ENCODE measurements around the gene SF1. TPM values are rescaled to one million over a fixed set of nuclear protein-coding genes. Genes with fewer than 3 reads are reported as not detected.

Gene SF1
- total and polyA plus RNA-seq, 2 of the 4 experiments (the other 2 are of a cell fraction), result 56.8 to 88.0 TPM

GRCh38 chr11:64750361-64751054 is 27.8 kb downstream of the SF1 start:
- intact Hi-C loops (cut with micrococcal nuclease) (no loop called here), in situ Hi-C loops (cut with MboI; ENCODE audit: low sequenced_read_pairs) (no loop called here), dilution Hi-C loops (cut with HindIII; ENCODE audit: low sequenced_read_pairs, unreplicated experiment) (no loop called here)
- ChIA-PET POLR2A (ENCODE audit: unreplicated experiment) (no interaction called here), CTCF (no interaction called here)
- 90% methylated on average over 2 of the region's 13 CpGs; no CpG with 5 or more reads in 1 of the 2 experiments for WGBS, 2 experiments (ENCODE audit: extremely low coverage in 2 of 2, insufficient read length in 1 of 2)
- Histone ChIP-seq H2BK15ac (ENCODE audit: low read depth, low read length) (no peak overlapping the region), H2BK5ac (ENCODE audit: low read depth, low read length, poor library complexity, severe bottlenecking) (no peak overlapping the region), H3K56ac (ENCODE audit: extremely low read depth, insufficient read depth, low read length) (no peak overlapping the region), H3K27ac (ENCODE audit: insufficient read depth, low read length) (no peak overlapping the region), H3K14ac (replicated peaks; ENCODE audit: low read depth, low read length) (no peak overlapping the region), H4K91ac (ENCODE audit: insufficient read depth, low read depth, low read length) (no peak overlapping the region), H2AFZ (replicated peaks; ENCODE audit: low read length, poor library complexity) (no peak overlapping the region), H4K20me1 (ENCODE audit: insufficient read depth, low read length) (peaks cover 3% of the 10 kb centered on the region), H3K4me1 (ENCODE audit: control insufficient read depth, insufficient read depth, low read length) (peaks cover 5% of the 10 kb centered on the region; the same call in 1 of the 2 replicates), H3K79me1 (ENCODE audit: low read depth in 1 of 2, low read length in 2 of 2) (no peaks in the 10 kb centered on the region), H3K4me2 (ENCODE audit: low read depth, low read length) (no peak overlapping the region), H3K18ac (ENCODE audit: low read depth, low read length) (no peak overlapping the region), H3K4ac (ENCODE audit: low read depth, low read length) (no peak overlapping the region), H3K4me3 (ENCODE audit: insufficient read depth, low read depth, low read length) (no peak overlapping the region), H4K8ac (ENCODE audit: low read depth in 2 of 2, low read length in 2 of 2) (no peak overlapping the region), H2AK5ac (ENCODE audit: low read depth, low read length) (no peak overlapping the region), H3K9me1 (ENCODE audit: insufficient read depth, low read length) (peaks cover 7% of the 10 kb centered on the region), H2BK120ac (ENCODE audit: low read depth, low read length) (no peak overlapping the region), H3K27me3 (ENCODE audit: control insufficient read depth, insufficient read depth, low read length) (peaks cover 3% of the 10 kb centered on the region; the same call in 1 of the 2 replicates), H3K9ac (ENCODE audit: low read depth, low read length) (no peak overlapping the region), H3K9me3 (ENCODE audit: control insufficient read depth, insufficient read depth, low read length) (no peaks in the 10 kb centered on the region), H2BK20ac (ENCODE audit: low read depth, low read length) (no peak overlapping the region), H2AK9ac (replicated peaks; ENCODE audit: low read depth, low read length, poor library complexity) (no peak overlapping the region), H3K23ac (ENCODE audit: low read depth, low read length) (no peak overlapping the region), H4K5ac (ENCODE audit: low read depth, low read length) (no peak overlapping the region), H3K36me3 (ENCODE audit: control insufficient read depth, insufficient read depth, low read length) (no peaks in the 10 kb centered on the region)
- TF ChIP-seq, protein P1, sequence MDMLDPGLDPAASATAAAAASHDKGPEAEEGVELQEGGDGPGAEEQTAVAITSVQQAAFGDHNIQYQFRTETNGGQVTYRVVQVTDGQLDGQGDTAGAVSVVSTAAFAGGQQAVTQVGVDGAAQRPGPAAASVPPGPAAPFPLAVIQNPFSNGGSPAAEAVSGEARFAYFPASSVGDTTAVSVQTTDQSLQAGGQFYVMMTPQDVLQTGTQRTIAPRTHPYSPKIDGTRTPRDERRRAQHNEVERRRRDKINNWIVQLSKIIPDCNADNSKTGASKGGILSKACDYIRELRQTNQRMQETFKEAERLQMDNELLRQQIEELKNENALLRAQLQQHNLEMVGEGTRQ (IDR thresholded peaks at IDR 0.05; ENCODE audit: low read depth, low read length), result no peak
- TF ChIP-seq RFX5 (IDR thresholded peaks at IDR 0.05; ENCODE audit: low read depth, low read length), result no peak
- TF ChIP-seq RAD21 (IDR thresholded peaks at IDR 0.05; ENCODE audit: low read length), result no peak
- TF ChIP-seq RCOR1 (IDR thresholded peaks at IDR 0.05; ENCODE audit: insufficient replicate concordance, low read length), result no peak
- no peak for TF ChIP-seq FOS (IDR thresholded peaks at IDR 0.05; ENCODE audit: low read depth, low read length)
- TF ChIP-seq MXI1 (IDR thresholded peaks at IDR 0.05; ENCODE audit: borderline replicate concordance, low read depth, low read length), result no peak
- TF ChIP-seq SMC3 (IDR thresholded peaks at IDR 0.05; ENCODE audit: low read depth, low read length), result no peak
- DNase-seq, result no peak
- ATAC-seq (ENCODE audit: low read depth), result no peak
- no TSS peak for BruUV-seq (replicated peaks)
